Right lobe of liver (tissue), 6 donors: Measurements from ENCODE around the gene FER1L5. TPM values are rescaled to one million over a fixed set of nuclear protein-coding genes. Genes with fewer than 3 reads are reported as not detected.
A peak's percentile ranks its signal among the peaks of the same experiment; 100 is the strongest.

Experiments used
- ATAC-seq, 4 donors: fragments of 200-7000 bp; cut with Tn5 transposase; one replicate each; pipeline ENCODE4 v1.9.1; 2020; ENCODE audit warnings: mild to moderate bottlenecking in 4 of 4, moderate library complexity in 4 of 4
- DNase-seq, 3 donors: peaks; one replicate each; pipeline ENCODE4 v3.0.0-alpha.2; 2020
- H3K27ac ChIP-seq, 3 donors: fragments of 200-600 bp; one replicate each; pipeline ENCODE4 v1.8.0; 2022
- H3K27me3 ChIP-seq, 2 donors: fragments of 200-600 bp; one replicate each; pipeline ENCODE4 v1.8.0; 2022
- H3K36me3 ChIP-seq, 4 donors: fragments of 200-600 bp; sonication (generic) in 1 of 4; one replicate each; pipeline versions ENCODE4 v1.5.1 to v1.8.0; 2017 to 2022; ENCODE audit warnings: control low read depth in 1 of 4
- H3K4me1 ChIP-seq, 4 donors: fragments of 200-600 bp; sonication (generic) in 1 of 4; one replicate each; pipeline versions ENCODE4 v1.5.1 to v1.8.0; 2017 to 2022; ENCODE audit warnings: control low read depth in 1 of 4
- H3K4me3 ChIP-seq, 3 donors: fragments of 200-600 bp; one replicate each; pipeline ENCODE4 v1.8.0; 2022
- H3K9me3 ChIP-seq, 4 donors: fragments of 200-600 bp; sonication (generic) in 1 of 4; one replicate each; pipeline versions ENCODE4 v1.5.1 to v1.8.0; 2017 to 2022; ENCODE audit warnings: control low read depth in 1 of 4
- POLR2A ChIP-seq: fragments of 450-650 bp; IDR thresholded peaks from one replicate; pipeline ENCODE4 v1.6.1; 2017; ENCODE audit warnings: antibody characterized with exemption, mild to moderate bottlenecking
- WGBS: methylation state at CpG from one replicate; pipeline ENCODE4 v1.1.6; 2018; ENCODE audit warnings: low coverage, low lambda C conversion rate; ENCODE audit not compliant: insufficient coverage; ENCODE audit errors: missing lambda C conversion rate; 5-methylcytosine and 5-hydroxymethylcytosine counted together
- intact Hi-C, 2 donors: fragments of 100-400 bp; cut with DNase I; formaldehyde crosslinking; loops; one replicate each; pipeline versions ENCODE4 v1.11.2 to v1.14.1; 2022
- total RNA-seq, 6 experiments: library from RNA; depleted of rRNA in 2 of 6; stranded (reverse); fragments of >200 nt in 2 of 6; fragmentation: NEBNext Ultra II Directional in 3 of 6; extraction: Animal tissue kit (Norgen Biotek cat#: 25700) in 3 of 6; gene quantifications; one replicate each; pipeline versions ENCODE4 v1.1.0 to v1.2.4, GENCODE V29; 2016 to 2023
- TF ChIP-seq, protein P1 (sequence below), 4 donors: fragments of 200-600 bp in 3 of 4; fragments of 450-650 bp in 1 of 4; IDR thresholded peaks; one replicate each; pipeline versions ENCODE4 v1.5.1 to v1.8.0; 2016 to 2022; ENCODE audit warnings: antibody characterized with exemption in 4 of 4, mild to moderate bottlenecking in 2 of 4
- donor health status: DM: no; HTN: yes; CAD: no.
- donor health status: DM: no; HTN: no; CAD: no.
- donor health status: DM: no; HTN: no; CAD: no.
- donor health status: DM: no; HTN: yes; CAD: no.
- donor health status: DM: no; HTN: yes; CAD: no.

Gene FER1L5
- total RNA-seq, 6 experiments from 2014 or later: not detected

- peaks cover 0 to 2% (median 0%) of the 10 kb centered on the region in 4 donors for H3K9me3 ChIP-seq
- peak; percentile 88 to 93 (median 90) for ATAC-seq
- peak; percentile 91 to 94 (median 93) for DNase-seq
- under 1% methylated on average over 26 of the region's 50 CpGs for WGBS
- H3K4me3 ChIP-seq: peak overlapping the region; percentile 68 to 72 (median 71)
- intact Hi-C loops: no loop called here
- TF ChIP-seq, protein P1, sequence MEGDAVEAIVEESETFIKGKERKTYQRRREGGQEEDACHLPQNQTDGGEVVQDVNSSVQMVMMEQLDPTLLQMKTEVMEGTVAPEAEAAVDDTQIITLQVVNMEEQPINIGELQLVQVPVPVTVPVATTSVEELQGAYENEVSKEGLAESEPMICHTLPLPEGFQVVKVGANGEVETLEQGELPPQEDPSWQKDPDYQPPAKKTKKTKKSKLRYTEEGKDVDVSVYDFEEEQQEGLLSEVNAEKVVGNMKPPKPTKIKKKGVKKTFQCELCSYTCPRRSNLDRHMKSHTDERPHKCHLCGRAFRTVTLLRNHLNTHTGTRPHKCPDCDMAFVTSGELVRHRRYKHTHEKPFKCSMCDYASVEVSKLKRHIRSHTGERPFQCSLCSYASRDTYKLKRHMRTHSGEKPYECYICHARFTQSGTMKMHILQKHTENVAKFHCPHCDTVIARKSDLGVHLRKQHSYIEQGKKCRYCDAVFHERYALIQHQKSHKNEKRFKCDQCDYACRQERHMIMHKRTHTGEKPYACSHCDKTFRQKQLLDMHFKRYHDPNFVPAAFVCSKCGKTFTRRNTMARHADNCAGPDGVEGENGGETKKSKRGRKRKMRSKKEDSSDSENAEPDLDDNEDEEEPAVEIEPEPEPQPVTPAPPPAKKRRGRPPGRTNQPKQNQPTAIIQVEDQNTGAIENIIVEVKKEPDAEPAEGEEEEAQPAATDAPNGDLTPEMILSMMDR (IDR thresholded peaks at IDR 0.05): no peak
- TF ChIP-seq POLR2A: no peak
- no peaks in the 10 kb centered on the region for H3K27me3 ChIP-seq
- H3K36me3 ChIP-seq: peaks cover 0 to 5% (median 1%) of the 10 kb centered on the region in 4 donors
- H3K27ac ChIP-seq: peak overlapping the region; percentile 85 to 92 (median 90)
- peaks cover 0 to 5% (median 3%) of the 10 kb centered on the region in 4 donors for H3K4me1 ChIP-seq
These were observed 5.0 kb upstream of the FER1L5 start for GRCh38 chr2:96637385-96638143.

DNA sequence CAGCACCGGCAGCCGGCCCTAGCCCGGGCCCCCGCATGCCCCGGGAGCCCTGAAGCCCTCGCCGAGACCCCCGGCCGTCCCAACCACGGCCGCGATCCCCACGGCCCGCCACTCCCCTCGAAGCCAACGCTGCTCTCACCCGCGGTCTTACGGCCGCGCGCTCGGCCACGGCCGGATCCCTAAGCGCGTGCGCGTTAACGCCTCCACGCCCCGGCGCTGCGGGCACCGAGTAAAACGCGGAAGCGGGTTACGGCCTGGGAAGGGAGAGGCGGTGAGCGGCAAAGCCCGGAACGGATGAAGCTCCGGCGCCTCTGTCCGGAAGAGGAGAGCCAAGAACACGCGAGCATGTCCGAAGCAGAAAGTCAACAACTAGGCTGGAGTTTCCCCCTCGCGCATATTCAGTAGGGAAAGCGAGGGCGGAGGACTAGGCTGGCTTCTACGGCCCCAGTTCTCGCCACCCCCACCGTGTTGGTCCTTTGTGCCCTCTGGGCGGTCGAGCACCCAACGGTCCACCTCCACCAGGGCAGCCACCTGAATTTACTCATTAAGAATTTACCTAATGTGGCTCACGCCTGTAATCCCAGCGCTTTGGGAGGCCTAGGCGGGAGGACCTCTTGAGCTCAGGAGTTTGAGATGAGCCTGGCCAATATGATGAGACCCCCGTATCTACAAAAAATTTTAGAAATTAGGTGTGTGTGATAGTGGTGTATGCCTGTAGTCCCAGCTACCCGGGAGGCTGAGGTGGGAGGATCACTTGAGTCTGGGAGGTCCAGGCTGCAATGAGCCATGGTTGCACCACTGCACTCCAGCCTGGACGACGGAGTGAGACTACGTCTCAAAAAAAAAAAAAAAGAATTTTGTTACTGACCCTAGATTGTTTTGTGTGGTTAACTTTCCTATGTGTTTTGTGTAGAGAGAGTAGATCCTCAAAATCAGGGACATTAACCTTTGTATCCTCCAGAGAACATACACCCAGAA lies 4.1 kb upstream of the FER1L5 start, which contains the start of gene KANSL3:
Gene KANSL3, minus strand, starts transcription at position 169 of the 978 bp plus-strand sequence. CDS start 1,177 bp downstream, outside the sequence.
- H3K9me3 ChIP-seq: peaks cover 0 to 2% (median 0%) of the 10 kb centered on the region in 4 donors
- ATAC-seq (peak; percentile 92 to 95 (median 94)), DNase-seq (peak; percentile 92 to 94 (median 93))
- intact Hi-C loops: no loop called here
- H3K27me3 ChIP-seq: no peaks in the 10 kb centered on the region
- H3K4me1 ChIP-seq: peaks cover 0 to 5% (median 3%) of the 10 kb centered on the region in 4 donors
- peak within 1 kb of the TSS; percentile 68 to 72 (median 71) for H3K4me3 ChIP-seq
- peak within 1 kb of the TSS; percentile 85 to 92 (median 90) for H3K27ac ChIP-seq
- 16% methylated on average over 20 of the region's 67 CpGs for WGBS
- TF ChIP-seq, protein P1 (IDR thresholded peaks at IDR 0.05): peak in 1 of 4 donors; percentile 35
- peak; percentile 94 for TF ChIP-seq POLR2A
- peaks cover 0 to 5% (median 1%) of the 10 kb centered on the region in 4 donors for H3K36me3 ChIP-seq

GRCh38 chr2:96647681-96648080 lies 5.1 kb downstream of the FER1L5 start:
- DNase-seq (no peak), ATAC-seq (no peak)
- Histone ChIP-seq H3K27me3 (no peaks in the 10 kb centered on the region), H3K4me1 (no peaks in the 10 kb centered on the region), H3K27ac (no peak overlapping the region), H3K9me3 (no peaks in the 10 kb centered on the region), H3K36me3 (no peaks in the 10 kb centered on the region), H3K4me3 (no peak overlapping the region)
- intact Hi-C loops: no loop called here
- 94% methylated on average over 3 of the region's 6 CpGs for WGBS
- no peak for TF ChIP-seq POLR2A
- TF ChIP-seq, protein P1 (IDR thresholded peaks at IDR 0.05): no peak

- H3K9me3 ChIP-seq: no peaks in the 10 kb centered on the region
- 74% methylated on average over 2 of the region's 7 CpGs for WGBS
- H3K4me3 ChIP-seq: no peak overlapping the region
- H3K4me1 ChIP-seq: no peaks in the 10 kb centered on the region
- ATAC-seq (no peak), DNase-seq (no peak)
- intact Hi-C loops: no loop called here
- H3K27ac ChIP-seq: no peak overlapping the region
- no peaks in the 10 kb centered on the region for H3K27me3 ChIP-seq
- no peak for TF ChIP-seq POLR2A
- TF ChIP-seq, protein P1 (IDR thresholded peaks at IDR 0.05): no peak
- H3K36me3 ChIP-seq: no peaks in the 10 kb centered on the region
These were observed 5.9 kb downstream of the FER1L5 start for GRCh38 chr2:96648306-96648930.
